ES-I3 (cell line): ENCODE data around the gene THADA.
"Not testable (repeated sequence)": the region's sequence is repeated elsewhere in the genome, so short reads cannot be mapped to it uniquely, and the experiment has no call there.

Source experiments
- H3K36me3 ChIP-seq: 2 replicates; pipeline ENCODE4 v1.6.1; 2013; ENCODE audit warnings: mild to moderate bottlenecking, low read length, control low read depth, moderate library complexity; ENCODE audit not compliant: insufficient read depth
- H3K4me1 ChIP-seq: 2 replicates; pipeline ENCODE4 v1.6.1; 2013; ENCODE audit warnings: mild to moderate bottlenecking, control low read depth, low read length; ENCODE audit not compliant: insufficient read depth
- H3K9ac ChIP-seq: 2 replicates; pipeline ENCODE4 v1.6.1; 2013; ENCODE audit warnings: low read depth, mild to moderate bottlenecking, low read length, moderate library complexity
- H3K9me3 ChIP-seq: 2 replicates; pipeline ENCODE4 v1.6.1; 2013; ENCODE audit warnings: mild to moderate bottlenecking, low read length, moderate library complexity; ENCODE audit not compliant: control insufficient read depth, insufficient read depth

THADA gene

GRCh38 chr2:43595603-43596412 lies at the start of gene THADA:
TSS of gene THADA (minus strand) at chr2:43596038. CDS start at chr2:43592392, 3,646 bp downstream.
- Histone ChIP-seq H3K9ac (peak within 1 kb of the TSS; percentile 79), H3K9me3 (no peaks in the 10 kb centered on the region), H3K4me1 (no peaks in the 10 kb centered on the region), H3K36me3 (no peaks in the 10 kb centered on the region)

- H3K9me3 ChIP-seq, result no peaks in the 10 kb centered on the region
- H3K36me3 ChIP-seq, result no peaks in the 10 kb centered on the region
- no peak overlapping the region for H3K9ac ChIP-seq
- H3K4me1 ChIP-seq, result no peaks in the 10 kb centered on the region
Observed at GRCh38 chr2:43643680-43644079, 47.8 kb upstream of the THADA start.

GRCh38 chr2:43642363-43642762 lies 46.5 kb upstream of the THADA start:
- H3K9me3 ChIP-seq, result no peaks in the 10 kb centered on the region
- H3K36me3 ChIP-seq, result no peaks in the 10 kb centered on the region
- H3K4me1 ChIP-seq, result no peaks in the 10 kb centered on the region
- H3K9ac ChIP-seq, result no peak overlapping the region

GRCh38 chr2:43637030-43637803 lies 41.4 kb upstream of the THADA start, which contains the start of gene PLEKHH2:
TSS of gene PLEKHH2 (plus strand) at chr2:43637260. CDS start at chr2:43644674, 7,414 bp downstream.
- no peaks in the 10 kb centered on the region for H3K9me3 ChIP-seq
- H3K4me1 ChIP-seq, result no peaks in the 10 kb centered on the region
- no peaks in the 10 kb centered on the region for H3K36me3 ChIP-seq
- peak within 1 kb of the TSS; percentile 79; the same call in 1 of the 2 replicates for H3K9ac ChIP-seq

- no peaks in the 10 kb centered on the region for H3K36me3 ChIP-seq
- H3K9ac ChIP-seq, result peak overlapping the region; percentile 79; the same call in 1 of the 2 replicates
- no peaks in the 10 kb centered on the region; the same call in 1 of the 2 replicates for H3K4me1 ChIP-seq
- no peaks in the 10 kb centered on the region for H3K9me3 ChIP-seq
Observed at GRCh38 chr2:43636621-43637020, 40.8 kb upstream of the THADA start.

GRCh38 chr2:43636153-43636552 lies 40.3 kb upstream of the THADA start:
- H3K4me1 ChIP-seq, H3K9me3 ChIP-seq, H3K9ac ChIP-seq, H3K36me3 ChIP-seq: not testable (repeated sequence)

GRCh38 chr2:43634604-43635306 lies 38.9 kb upstream of the THADA start:
- H3K9me3 ChIP-seq, result no peaks in the 10 kb centered on the region
- H3K9ac ChIP-seq, result no peak overlapping the region
- H3K36me3 ChIP-seq, result no peaks in the 10 kb centered on the region
- no peaks in the 10 kb centered on the region; the same call in 1 of the 2 replicates for H3K4me1 ChIP-seq

GRCh38 chr2:43631618-43632317 lies 35.9 kb upstream of the THADA start:
- no peaks in the 10 kb centered on the region for H3K9me3 ChIP-seq
- H3K9ac ChIP-seq, result no peak overlapping the region
- H3K4me1 ChIP-seq, result no peaks in the 10 kb centered on the region; the same call in 1 of the 2 replicates
- H3K36me3 ChIP-seq, result no peaks in the 10 kb centered on the region

- Histone ChIP-seq H3K4me1 (no peaks in the 10 kb centered on the region), H3K36me3 (no peaks in the 10 kb centered on the region), H3K9me3 (no peaks in the 10 kb centered on the region), H3K9ac (no peak overlapping the region)
Observed at GRCh38 chr2:43622931-43623451, 27.2 kb upstream of the THADA start.

GRCh38 chr2:43619511-43619910 lies 23.7 kb upstream of the THADA start:
- Histone ChIP-seq H3K36me3 (no peaks in the 10 kb centered on the region), H3K4me1 (no peaks in the 10 kb centered on the region), H3K9ac (no peak overlapping the region), H3K9me3 (no peaks in the 10 kb centered on the region)

- Histone ChIP-seq H3K4me1 (peaks cover 13% of the 10 kb centered on the region), H3K9me3 (no peaks in the 10 kb centered on the region), H3K9ac (no peak overlapping the region), H3K36me3 (no peaks in the 10 kb centered on the region; the same call in 1 of the 2 replicates)
Observed at GRCh38 chr2:43616967-43617680, 21.3 kb upstream of the THADA start.

GRCh38 chr2:43612944-43613343 lies 17.1 kb upstream of the THADA start:
- Histone ChIP-seq H3K4me1 (peaks cover 20% of the 10 kb centered on the region), H3K36me3 (no peaks in the 10 kb centered on the region; the same call in 1 of the 2 replicates), H3K9me3 (no peaks in the 10 kb centered on the region), H3K9ac (no peak overlapping the region)
